ENCODE measurements around the gene PITX3.
A peak's percentile ranks its signal among the peaks of the same experiment; 100 is the strongest.

The PITX3 gene

GRCh38 chr10:102246261-102246660 is 4.9 kb upstream of the PITX3 start:
- peak overlapping the region; percentile 72 to 92 (median 88) for H3K4me3 ChIP-seq
- peaks cover 12 to 21% (median 18%) of the 10 kb centered on the region in 11 experiments for H3K27me3 ChIP-seq
- peak overlapping the region in 9 of 11 experiments; percentile 62 to 82 (median 77); a peak in 12 of 22 replicates for H3K27ac ChIP-seq
- H4K20me1 ChIP-seq: peaks cover 36 to 59% (median 53%) of the 10 kb centered on the region in 11 experiments; a peak in 19 of 22 replicates
- TF ChIP-seq Cebpa-rat (IDR thresholded peaks at IDR 0.05): no peak
- peaks cover 27 to 43% (median 34%) of the 10 kb centered on the region in 10 experiments for H3K4me1 ChIP-seq
- H3K4me2 ChIP-seq: peak overlapping the region; percentile 86 to 95 (median 92)
- peaks cover 21 to 42% (median 28%) of the 10 kb centered on the region in 11 experiments; a peak in 20 of 22 replicates for H3K36me3 ChIP-seq
- H3K9ac ChIP-seq: peak overlapping the region; percentile 76 to 87 (median 83)
- H3K9me3 ChIP-seq (replicated peaks in 1 of 11): peaks cover 0 to 10% (median 5%) of the 10 kb centered on the region in 11 experiments; a peak in 15 of 22 replicates

GRCh38 chr10:102245932-102246251 is 4.6 kb upstream of the PITX3 start:
- peaks cover 27 to 45% (median 34%) of the 10 kb centered on the region in 10 experiments for H3K4me1 ChIP-seq
- TF ChIP-seq Cebpa-rat (IDR thresholded peaks at IDR 0.05): no peak
- H3K4me2 ChIP-seq: peak overlapping the region; percentile 86 to 95 (median 92)
- H3K9ac ChIP-seq: peak overlapping the region; percentile 76 to 87 (median 83)
- peaks cover 21 to 38% (median 24%) of the 10 kb centered on the region in 11 experiments; a peak in 20 of 22 replicates for H3K36me3 ChIP-seq
- peaks cover 16 to 24% (median 22%) of the 10 kb centered on the region in 11 experiments for H3K27me3 ChIP-seq
- peak overlapping the region; percentile 72 to 92 (median 88) for H3K4me3 ChIP-seq
- peaks cover 36 to 55% (median 50%) of the 10 kb centered on the region in 11 experiments; a peak in 19 of 22 replicates for H4K20me1 ChIP-seq
- H3K27ac ChIP-seq: peak overlapping the region; percentile 62 to 82 (median 77); a peak in 21 of 22 replicates
- peaks cover 0 to 13% (median 8%) of the 10 kb centered on the region in 11 experiments; a peak in 15 of 22 replicates for H3K9me3 ChIP-seq (replicated peaks in 1 of 11)

GRCh38 chr10:102245082-102245931 is 4.0 kb upstream of the PITX3 start, which contains the start of gene GBF1:
Gene GBF1, plus strand, starts transcription at chr10:102245532. Its CDS starts 13,407 bp downstream, at chr10:102258939.
- H3K36me3 ChIP-seq: peaks cover 17 to 32% (median 20%) of the 10 kb centered on the region in 11 experiments; a peak in 19 of 22 replicates
- H3K9me3 ChIP-seq (replicated peaks in 1 of 11): peaks cover 0 to 15% (median 8%) of the 10 kb centered on the region in 11 experiments; a peak in 15 of 22 replicates
- no peak for TF ChIP-seq Cebpa-rat (IDR thresholded peaks at IDR 0.05)
- H3K4me2 ChIP-seq: peak within 1 kb of the TSS; percentile 86 to 95 (median 92)
- H4K20me1 ChIP-seq: peaks cover 33 to 49% (median 45%) of the 10 kb centered on the region in 11 experiments; a peak in 19 of 22 replicates
- peak within 1 kb of the TSS; percentile 76 to 87 (median 83) for H3K9ac ChIP-seq
- H3K4me1 ChIP-seq: peaks cover 27 to 45% (median 34%) of the 10 kb centered on the region in 10 experiments
- peaks cover 22 to 30% (median 28%) of the 10 kb centered on the region in 11 experiments for H3K27me3 ChIP-seq
- peak within 1 kb of the TSS; percentile 72 to 92 (median 88) for H3K4me3 ChIP-seq
- peak within 1 kb of the TSS; percentile 62 to 82 (median 77) for H3K27ac ChIP-seq

GRCh38 chr10:102243309-102243708 is 2.0 kb upstream of the PITX3 start:
- Histone ChIP-seq H3K4me1 (peaks cover 27 to 38% (median 30%) of the 10 kb centered on the region in 10 experiments), H3K27ac (no peak overlapping the region), H3K4me2 (no peak overlapping the region), H3K9me3 (replicated peaks in 1 of 11) (peaks cover 0 to 15% (median 8%) of the 10 kb centered on the region in 11 experiments; a peak in 15 of 22 replicates), H4K20me1 (peaks cover 17 to 29% (median 25%) of the 10 kb centered on the region in 11 experiments; a peak in 18 of 22 replicates), H3K27me3 (peaks cover 31 to 48% (median 44%) of the 10 kb centered on the region in 11 experiments), H3K4me3 (no peak overlapping the region), H3K36me3 (peaks cover 0 to 12% (median under 1%) of the 10 kb centered on the region in 11 experiments; a peak in 10 of 22 replicates), H3K9ac (no peak overlapping the region)
- TF ChIP-seq Cebpa-rat (IDR thresholded peaks at IDR 0.05): peak in 6 of 11 experiments; percentile 14 to 73 (median 35); a peak in 5 of 22 replicates

GRCh38 chr10:102242118-102242485 is 790 bp upstream of the PITX3 start:
- H3K4me2 ChIP-seq: peak overlapping the region in 3 of 11 experiments; percentile 48 to 68 (median 58); a peak in 4 of 22 replicates
- peaks cover 5 to 17% (median 13%) of the 10 kb centered on the region in 11 experiments; a peak in 17 of 22 replicates for H4K20me1 ChIP-seq
- H3K9me3 ChIP-seq (replicated peaks in 1 of 11): peaks cover 0 to 15% (median 8%) of the 10 kb centered on the region in 11 experiments; a peak in 15 of 22 replicates
- peaks cover 31 to 50% (median 44%) of the 10 kb centered on the region in 11 experiments for H3K27me3 ChIP-seq
- H3K27ac ChIP-seq: no peak overlapping the region
- H3K36me3 ChIP-seq: 0 out of 22 replicates have a peak, but pooled peaks cover 0 to under 1% (median 0%) of the 10 kb centered on the region in 11 experiments
- H3K4me1 ChIP-seq: peaks cover 17 to 26% (median 18%) of the 10 kb centered on the region in 10 experiments
- no peak overlapping the region for H3K9ac ChIP-seq
- peak overlapping the region in 2 of 10 experiments; percentile 29 to 38; a peak in 1 of 20 replicates for H3K4me3 ChIP-seq
- TF ChIP-seq Cebpa-rat (IDR thresholded peaks at IDR 0.05): no peak

GRCh38 chr10:102241032-102241443 is 274 bp downstream of the PITX3 start:
- no peak for TF ChIP-seq Cebpa-rat (IDR thresholded peaks at IDR 0.05)
- H3K27me3 ChIP-seq: peaks cover 31 to 50% (median 44%) of the 10 kb centered on the region in 11 experiments
- H3K4me1 ChIP-seq: peaks cover 7 to 16% (median 8%) of the 10 kb centered on the region in 10 experiments; a peak in 17 of 20 replicates
- peak overlapping the region in 5 of 10 experiments; percentile 21 to 56 (median 38); a peak in 6 of 20 replicates for H3K4me3 ChIP-seq
- no peaks in the 10 kb centered on the region for H3K36me3 ChIP-seq
- H3K9me3 ChIP-seq (replicated peaks in 1 of 11): peaks cover 0 to 15% (median 8%) of the 10 kb centered on the region in 11 experiments; a peak in 15 of 22 replicates
- no peak overlapping the region for H3K27ac ChIP-seq
- peak overlapping the region in 9 of 11 experiments; percentile 36 to 65 (median 49); a peak in 13 of 22 replicates for H3K4me2 ChIP-seq
- peaks cover 0 to 7% (median 3%) of the 10 kb centered on the region in 11 experiments; a peak in 12 of 22 replicates for H4K20me1 ChIP-seq
- no peak overlapping the region for H3K9ac ChIP-seq

- no peaks in the 10 kb centered on the region for H3K36me3 ChIP-seq
- H4K20me1 ChIP-seq: peaks cover 0 to 2% (median 0%) of the 10 kb centered on the region in 11 experiments; a peak in 3 of 22 replicates
- peaks cover 0 to 15% (median 8%) of the 10 kb centered on the region in 11 experiments; a peak in 15 of 22 replicates for H3K9me3 ChIP-seq (replicated peaks in 1 of 11)
- no peak overlapping the region for H3K4me2 ChIP-seq
- no peak overlapping the region for H3K4me3 ChIP-seq
- H3K27me3 ChIP-seq: peaks cover 31 to 50% (median 44%) of the 10 kb centered on the region in 11 experiments
- no peak overlapping the region for H3K9ac ChIP-seq
- H3K27ac ChIP-seq: no peak overlapping the region
- TF ChIP-seq Cebpa-rat (IDR thresholded peaks at IDR 0.05): no peak
- peaks cover 7 to 16% (median 7%) of the 10 kb centered on the region in 10 experiments; a peak in 16 of 20 replicates for H3K4me1 ChIP-seq
Observed at GRCh38 chr10:102240467-102241031, 763 bp downstream of the PITX3 start.

- H3K36me3 ChIP-seq: no peaks in the 10 kb centered on the region
- H3K4me1 ChIP-seq: peaks cover 0 to 9% (median 0%) of the 10 kb centered on the region in 10 experiments; a peak in 5 of 20 replicates
- H3K27ac ChIP-seq: no peak overlapping the region
- H3K4me3 ChIP-seq: no peak overlapping the region
- peaks cover 0 to 15% (median 8%) of the 10 kb centered on the region in 11 experiments; a peak in 15 of 22 replicates for H3K9me3 ChIP-seq (replicated peaks in 1 of 11)
- H3K4me2 ChIP-seq: no peak overlapping the region
- H3K9ac ChIP-seq: no peak overlapping the region
- peaks cover 0 to 9% (median 0%) of the 10 kb centered on the region in 11 experiments; a peak in 3 of 22 replicates for H4K20me1 ChIP-seq
- H3K27me3 ChIP-seq: peaks cover 32 to 66% (median 51%) of the 10 kb centered on the region in 11 experiments
- no peak for TF ChIP-seq Cebpa-rat (IDR thresholded peaks at IDR 0.05)
Observed at GRCh38 chr10:102237711-102238252, 3.5 kb downstream of the PITX3 start.

All from BLaER1 treated with 17β-estradiol and CSF1 and Interleukin-3, amounts not matched to agents 10 nM and 100 nM (cell line).